GM19324 (cell line): ENCODE results near the gene RGS11.

Source experiments
- ATAC-seq: cut with Tn5 transposase; IDR thresholded peaks from one replicate; pipeline ENCODE4 v1.9.1; 2021; ENCODE audit warnings: mild to moderate bottlenecking, moderate library complexity; ENCODE audit not compliant: unreplicated experiment, low FRiP score

Gene RGS11

DNA sequence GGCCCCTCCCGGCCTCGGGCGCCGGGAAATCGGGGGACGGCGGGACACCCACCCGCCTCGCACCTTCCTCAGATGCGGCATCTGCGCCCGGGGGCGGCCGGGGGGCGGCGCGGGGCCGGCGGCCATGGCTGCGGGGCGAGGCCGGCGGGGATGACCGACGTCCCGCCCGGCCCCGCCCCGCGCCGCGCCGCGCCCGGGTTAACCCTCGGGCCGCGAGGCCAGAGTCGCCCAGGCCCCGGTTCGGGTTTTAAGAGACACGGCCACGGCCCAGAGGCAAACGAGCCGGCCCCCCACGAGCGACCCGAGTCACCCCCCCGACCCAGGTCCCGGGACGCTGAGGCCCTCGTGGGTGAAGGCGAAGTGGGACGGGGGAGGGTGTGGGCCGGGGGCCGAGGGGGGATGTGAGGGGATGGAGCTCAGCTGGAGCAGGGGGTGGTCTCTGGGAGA, at the start of gene RGS11:
Gene RGS11, minus strand, starts transcription at position 159 of the 447 bp plus-strand sequence. Its CDS starts 33 bp downstream, at position 126.
- ATAC-seq: no peak

GRCh38 chr16:324451-325334, 48.9 kb upstream of the RGS11 start:
- ATAC-seq: peak; percentile 47

- ATAC-seq: no peak
Measured at GRCh38 chr16:324201-324450, 48.4 kb upstream of the RGS11 start.

- no peak for ATAC-seq
Measured at GRCh38 chr16:322476-323143, 46.9 kb upstream of the RGS11 start.

DNA sequence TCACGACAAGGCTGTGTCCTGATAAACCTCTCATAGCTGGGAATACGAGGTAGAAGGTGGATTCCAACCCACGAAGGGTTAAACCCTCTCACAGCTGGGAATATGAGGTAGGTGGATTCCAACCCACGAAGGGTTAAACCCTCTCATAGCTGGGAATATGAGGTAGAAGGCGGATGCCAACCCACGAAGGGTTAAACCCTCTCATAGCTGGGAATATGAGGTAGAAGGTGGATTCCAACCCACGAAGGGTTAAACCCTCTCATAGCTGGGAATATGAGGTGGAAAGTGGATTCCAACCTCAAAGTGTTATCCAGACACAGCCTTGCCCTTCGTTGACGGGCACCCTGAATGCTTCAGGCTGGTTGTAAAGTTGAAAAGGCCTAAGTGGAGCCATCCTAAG, 45.8 kb upstream of the RGS11 start:
- ATAC-seq: no peak

DNA sequence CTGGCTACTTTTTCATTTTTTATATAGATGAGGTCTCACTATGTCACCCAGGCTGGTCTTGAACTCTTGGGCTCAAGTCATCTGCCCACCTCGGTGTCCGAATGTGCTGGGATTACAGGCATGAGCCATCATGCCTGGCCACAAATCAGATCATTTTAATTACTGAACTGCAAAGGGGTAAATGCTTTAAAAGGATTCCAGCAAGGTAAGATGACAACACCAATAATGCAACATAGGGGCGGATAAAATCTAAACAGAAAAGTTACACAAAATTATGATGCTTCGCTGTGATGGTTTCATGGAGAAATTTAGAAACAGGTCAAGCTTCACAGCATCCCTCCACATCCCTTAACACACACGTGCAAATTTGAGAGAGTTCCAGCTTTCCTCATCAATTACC, 44.5 kb upstream of the RGS11 start:
- ATAC-seq: no peak

DNA sequence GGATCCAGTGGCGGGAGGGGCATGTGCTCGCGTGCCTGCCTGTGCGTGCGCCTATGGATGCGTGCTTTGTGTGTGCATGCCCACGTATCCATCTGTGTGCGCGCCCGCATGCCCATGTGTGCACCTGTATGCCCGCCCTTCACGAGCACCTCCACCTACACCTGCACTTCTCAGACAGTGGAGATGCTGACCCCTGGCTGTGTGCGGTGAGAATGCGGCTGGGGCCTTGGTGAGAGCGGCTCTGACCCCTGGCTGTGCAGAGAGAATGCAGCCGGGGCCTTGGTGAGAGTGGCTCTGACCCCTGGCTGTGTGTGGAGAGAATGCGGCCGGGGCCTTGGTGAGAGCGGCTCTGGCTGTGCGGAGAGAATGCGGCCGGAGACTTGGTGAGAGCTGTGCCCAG, 42.9 kb upstream of the RGS11 start:
- no peak for ATAC-seq

GRCh38 chr16:317583-317982, 41.8 kb upstream of the RGS11 start:
- no peak for ATAC-seq

- ATAC-seq: no peak
Measured at GRCh38 chr16:316741-317464, 41.2 kb upstream of the RGS11 start.

DNA sequence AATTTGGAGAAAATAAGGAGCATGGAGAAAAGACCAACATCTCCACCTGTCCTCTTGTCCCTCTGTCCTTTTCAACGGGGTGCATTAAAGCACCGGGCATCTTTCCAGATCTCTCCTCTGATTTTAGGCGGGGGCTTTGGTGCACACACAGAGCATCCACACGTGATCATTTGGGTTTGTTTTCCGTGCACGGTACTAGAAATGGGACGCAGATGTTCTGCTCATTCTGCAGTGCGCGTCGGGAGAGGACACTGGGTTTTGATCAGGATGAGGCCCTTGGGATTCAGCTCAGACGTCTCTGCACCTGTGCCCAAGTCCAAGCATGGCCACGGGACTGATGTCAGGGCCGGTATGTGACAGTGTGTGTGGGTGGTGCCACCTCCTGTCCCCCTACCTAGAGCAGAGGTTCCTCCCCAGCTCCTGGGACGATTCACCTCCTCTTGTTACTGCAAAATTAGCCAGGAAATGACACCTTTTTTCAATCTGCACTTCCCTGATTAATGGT, 39.1 kb upstream of the RGS11 start:
- ATAC-seq: no peak

DNA sequence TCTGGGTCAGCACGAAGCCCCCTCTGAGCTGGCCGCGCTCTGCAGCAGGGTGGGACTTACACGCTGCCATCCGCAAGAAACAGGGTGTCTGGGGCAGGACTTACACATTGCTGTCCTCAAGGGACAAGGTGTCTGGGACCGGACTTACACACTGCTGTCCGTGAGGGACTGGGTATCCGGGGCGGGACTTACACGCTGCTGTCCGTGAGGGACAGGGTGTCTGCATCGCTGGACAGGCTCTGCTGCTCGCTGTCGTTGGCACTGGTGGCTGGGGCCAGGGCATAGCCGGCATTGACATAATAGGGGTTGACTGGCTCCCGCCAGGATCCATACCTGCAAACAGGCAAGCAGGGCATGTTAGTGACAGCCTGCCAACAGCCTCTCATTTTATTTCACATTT, 38.6 kb upstream of the RGS11 start:
- ATAC-seq: no peak

- no peak for ATAC-seq
Measured at GRCh38 chr16:311725-312124, 36.0 kb upstream of the RGS11 start.

DNA sequence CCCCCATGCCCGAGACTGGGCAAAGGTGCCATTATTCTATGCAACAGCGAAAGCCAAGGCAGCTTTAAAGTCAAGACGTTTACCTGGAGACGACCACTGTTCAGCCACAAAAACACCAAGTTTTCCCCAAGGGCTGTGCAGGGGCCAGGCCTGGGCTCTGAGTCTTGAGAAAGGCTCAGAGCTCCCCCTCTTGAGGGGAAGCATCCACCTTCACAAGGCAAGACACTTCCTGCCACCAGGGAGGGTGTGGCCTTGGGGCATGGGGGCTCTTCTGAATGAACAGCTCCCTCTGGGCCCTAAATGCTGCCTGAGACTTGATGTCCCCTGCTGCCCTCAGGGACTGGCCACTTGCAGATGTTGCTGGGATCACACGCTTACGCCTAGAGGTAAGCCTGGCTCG, 33.7 kb upstream of the RGS11 start:
- ATAC-seq: no peak

DNA sequence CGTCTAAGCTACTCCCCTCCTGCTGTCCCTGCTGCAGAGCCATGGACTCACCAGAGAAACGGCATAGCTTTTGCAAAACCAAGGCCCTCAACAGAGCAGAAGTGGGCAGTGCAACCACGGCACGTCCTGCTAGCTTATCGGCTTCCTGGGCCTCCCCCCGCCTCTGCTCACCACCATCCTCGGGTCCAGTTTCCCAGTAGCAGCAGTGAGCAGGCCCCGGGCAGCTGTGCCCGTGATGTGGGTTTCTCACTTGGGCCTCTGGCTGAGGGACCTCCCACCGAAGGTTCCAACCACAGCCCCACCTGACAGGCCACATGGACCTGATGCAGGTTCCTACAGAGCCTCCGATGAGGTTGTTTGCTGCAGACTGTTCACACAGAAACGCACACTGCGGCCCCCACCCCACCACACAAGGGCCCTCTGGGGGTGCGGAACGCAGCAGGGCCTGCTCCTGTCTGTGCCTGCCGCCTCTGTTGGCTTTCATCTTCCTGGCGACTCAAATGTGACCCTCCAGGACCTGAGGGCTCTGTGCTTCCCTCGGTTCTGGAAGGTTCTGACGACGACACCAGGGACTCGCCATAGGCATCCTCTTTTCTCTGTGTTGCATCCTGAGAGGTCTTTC, 32.1 kb upstream of the RGS11 start:
- ATAC-seq: no peak

DNA sequence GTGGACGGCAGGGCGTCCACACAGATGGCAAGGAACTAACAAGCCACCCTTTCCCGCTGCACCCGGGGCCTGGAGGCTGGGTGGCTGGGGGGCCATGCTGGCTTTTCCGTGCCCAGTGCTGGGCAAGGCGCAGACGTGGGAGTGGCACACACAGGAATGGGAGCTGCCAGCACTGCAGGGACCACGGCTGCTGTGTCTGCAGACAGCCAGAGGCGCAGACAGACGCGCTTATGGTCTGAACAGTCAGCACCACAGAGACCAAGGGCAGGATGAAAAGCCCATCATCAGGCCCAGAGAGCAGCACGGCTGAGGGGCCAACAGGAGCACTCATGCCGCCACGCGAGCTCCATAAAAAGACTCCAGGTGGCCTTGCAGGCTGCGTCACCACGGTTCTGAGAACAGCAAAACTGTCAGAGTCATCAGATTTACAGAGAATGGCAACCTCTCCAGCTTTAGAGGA, 31.2 kb upstream of the RGS11 start:
- no peak for ATAC-seq

DNA sequence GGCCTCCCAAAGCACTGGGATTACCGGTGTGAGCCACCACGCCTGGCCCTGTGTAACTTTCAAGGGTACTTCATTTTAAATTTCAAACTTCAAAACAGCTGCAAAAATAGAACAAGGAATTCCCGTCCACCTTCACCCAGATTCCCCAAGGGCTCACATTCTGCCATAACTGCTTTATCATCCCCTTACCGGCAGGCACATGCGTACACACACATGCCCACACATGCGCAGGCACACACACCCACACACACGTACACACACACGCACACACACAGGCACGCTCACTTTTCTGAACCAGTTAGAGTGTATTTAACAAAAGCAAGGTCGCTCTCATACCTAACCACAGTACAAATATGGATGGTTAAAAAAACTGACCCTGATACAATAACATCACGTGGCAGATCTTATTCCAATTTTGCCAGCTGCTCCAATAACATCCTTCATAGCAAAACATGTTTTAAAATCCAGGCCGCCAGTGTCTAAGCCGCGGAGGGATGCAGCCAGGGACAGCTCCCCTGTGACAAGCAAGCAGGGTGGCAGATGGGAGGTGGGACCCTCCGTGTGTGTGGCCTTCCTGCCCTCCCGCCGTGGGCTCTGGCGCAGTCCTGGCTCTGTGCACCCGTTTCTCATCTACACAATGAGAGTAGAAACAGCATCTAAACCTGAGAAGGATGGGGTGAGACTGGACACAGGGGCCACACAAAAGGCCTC, 30.3 kb upstream of the RGS11 start:
- ATAC-seq: no peak

- no peak for ATAC-seq
Measured at GRCh38 chr16:303760-304505, 28.2 kb upstream of the RGS11 start.

GRCh38 chr16:301950-302349, 26.2 kb upstream of the RGS11 start:
- no peak for ATAC-seq

GRCh38 chr16:301235-301634, 25.5 kb upstream of the RGS11 start:
- no peak for ATAC-seq
